ENCODE results near the gene DCAF5. TPM values are rescaled to one million over a fixed set of nuclear protein-coding genes. Genes with fewer than 3 reads are reported as not detected.

DCAF5 gene
- polyA plus RNA-seq, 3 donors, result 22.2 to 55.1 (median 30.6) TPM

GRCh38 chr14:69181491-69181890, 28.6 kb upstream of the DCAF5 start:
- Histone ChIP-seq H3K79me2 (ENCODE audit: insufficient read depth, low read length) (no peaks in the 10 kb centered on the region), H3K9ac (ENCODE audit: insufficient read depth, low read length, poor library complexity, severe bottlenecking) (no peak overlapping the region), H3K36me3 (replicated peaks in 1 of 2; ENCODE audit: control insufficient read depth in 1 of 2, insufficient read depth in 2 of 2, low read length in 2 of 2) (no peaks in the 10 kb centered on the region), H3K27ac (ENCODE audit: low read depth in 1 of 2, low read length in 2 of 2) (no peak overlapping the region), H3K4me1 (ENCODE audit: control insufficient read depth in 1 of 2, insufficient read depth in 2 of 2, low read length in 2 of 2) (peaks cover 6 to 7% of the 10 kb centered on the region in 2 donors), H4K20me1 (ENCODE audit: insufficient read depth, low read length) (no peaks in the 10 kb centered on the region), H3K4me2 (replicated peaks; ENCODE audit: extremely low read depth, low read length, poor library complexity, severe bottlenecking) (no peak overlapping the region), H3K27me3 (ENCODE audit: control insufficient read depth in 2 of 2, insufficient read depth in 2 of 2, low read length in 2 of 2) (no peaks in the 10 kb centered on the region), H2AFZ (ENCODE audit: insufficient read depth, low read depth, low read length, poor library complexity, severe bottlenecking) (no peak overlapping the region), H3K9me3 (replicated peaks in 1 of 2; ENCODE audit: control insufficient read depth in 1 of 2, insufficient read depth in 1 of 2, low read length in 2 of 2) (no peaks in the 10 kb centered on the region), H3K4me3 (replicated peaks in 1 of 3; ENCODE audit: low read depth in 2 of 3, low read length in 3 of 3) (no peak overlapping the region)
- no peaks in the 10 kb centered on the region for H3K36me3 Mint-ChIP-seq
- peaks cover 11% of the 10 kb centered on the region for H3K4me1 Mint-ChIP-seq
- TF ChIP-seq, protein P1, sequence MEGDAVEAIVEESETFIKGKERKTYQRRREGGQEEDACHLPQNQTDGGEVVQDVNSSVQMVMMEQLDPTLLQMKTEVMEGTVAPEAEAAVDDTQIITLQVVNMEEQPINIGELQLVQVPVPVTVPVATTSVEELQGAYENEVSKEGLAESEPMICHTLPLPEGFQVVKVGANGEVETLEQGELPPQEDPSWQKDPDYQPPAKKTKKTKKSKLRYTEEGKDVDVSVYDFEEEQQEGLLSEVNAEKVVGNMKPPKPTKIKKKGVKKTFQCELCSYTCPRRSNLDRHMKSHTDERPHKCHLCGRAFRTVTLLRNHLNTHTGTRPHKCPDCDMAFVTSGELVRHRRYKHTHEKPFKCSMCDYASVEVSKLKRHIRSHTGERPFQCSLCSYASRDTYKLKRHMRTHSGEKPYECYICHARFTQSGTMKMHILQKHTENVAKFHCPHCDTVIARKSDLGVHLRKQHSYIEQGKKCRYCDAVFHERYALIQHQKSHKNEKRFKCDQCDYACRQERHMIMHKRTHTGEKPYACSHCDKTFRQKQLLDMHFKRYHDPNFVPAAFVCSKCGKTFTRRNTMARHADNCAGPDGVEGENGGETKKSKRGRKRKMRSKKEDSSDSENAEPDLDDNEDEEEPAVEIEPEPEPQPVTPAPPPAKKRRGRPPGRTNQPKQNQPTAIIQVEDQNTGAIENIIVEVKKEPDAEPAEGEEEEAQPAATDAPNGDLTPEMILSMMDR (IDR thresholded peaks at IDR 0.05), result no peak
- peaks cover 0 to 2% (median 0%) of the 10 kb centered on the region in 7 donors for H3K9me3 Mint-ChIP-seq
- no peak for DNase-seq
- H3K4me3 Mint-ChIP-seq, result no peak overlapping the region
- H3K27ac Mint-ChIP-seq, result no peak overlapping the region
- H3K27me3 Mint-ChIP-seq (ENCODE audit: low read depth in 3 of 3), result peaks cover 0 to 3% (median 2%) of the 10 kb centered on the region in 3 donors
- intact Hi-C loops (cut with micrococcal nuclease), result no loop called here

DNA sequence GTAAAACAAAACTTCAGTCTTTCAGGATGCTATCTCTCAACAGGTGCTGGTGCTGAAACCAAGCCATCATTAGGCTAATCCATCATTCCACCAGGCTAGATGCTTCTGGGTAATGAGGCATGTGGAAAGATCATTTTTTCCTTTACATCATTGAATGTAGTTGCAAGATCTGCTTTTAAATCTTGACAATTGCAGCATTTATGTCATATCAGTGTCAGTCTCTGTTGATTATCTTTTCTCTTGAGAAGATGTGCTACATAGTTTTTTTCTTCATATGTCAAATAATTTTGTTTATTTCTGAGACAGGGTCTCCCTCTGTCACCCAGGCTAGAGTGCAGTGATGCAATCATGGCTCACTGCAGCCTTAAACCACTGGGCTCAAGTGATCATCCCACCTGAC, 22.2 kb upstream of the DCAF5 start:
- DNase-seq, result no peak
- Histone ChIP-seq H3K27me3 (ENCODE audit: control insufficient read depth in 2 of 2, insufficient read depth in 2 of 2, low read length in 2 of 2) (peaks cover 0 to 3% of the 10 kb centered on the region in 2 donors), H3K9ac (ENCODE audit: insufficient read depth, low read length, poor library complexity, severe bottlenecking) (no peak overlapping the region), H3K36me3 (replicated peaks in 1 of 2; ENCODE audit: control insufficient read depth in 1 of 2, insufficient read depth in 2 of 2, low read length in 2 of 2) (no peaks in the 10 kb centered on the region), H3K4me3 (replicated peaks in 1 of 3; ENCODE audit: low read depth in 2 of 3, low read length in 3 of 3) (no peak overlapping the region), H3K79me2 (ENCODE audit: insufficient read depth, low read length) (no peaks in the 10 kb centered on the region), H4K20me1 (ENCODE audit: insufficient read depth, low read length) (no peaks in the 10 kb centered on the region), H3K4me2 (replicated peaks; ENCODE audit: extremely low read depth, low read length, poor library complexity, severe bottlenecking) (no peak overlapping the region), H2AFZ (ENCODE audit: insufficient read depth, low read depth, low read length, poor library complexity, severe bottlenecking) (no peak overlapping the region), H3K4me1 (ENCODE audit: control insufficient read depth in 1 of 2, insufficient read depth in 2 of 2, low read length in 2 of 2) (no peaks in the 10 kb centered on the region), H3K27ac (ENCODE audit: low read depth in 1 of 2, low read length in 2 of 2) (no peak overlapping the region), H3K9me3 (replicated peaks in 1 of 2; ENCODE audit: control insufficient read depth in 1 of 2, insufficient read depth in 1 of 2, low read length in 2 of 2) (no peaks in the 10 kb centered on the region)
- intact Hi-C loops (cut with micrococcal nuclease), result no loop called here
- Mint-ChIP-seq H3K36me3 (no peaks in the 10 kb centered on the region), H3K9me3 (peaks cover 0 to 4% (median 0%) of the 10 kb centered on the region in 7 donors), H3K4me1 (no peaks in the 10 kb centered on the region), H3K4me3 (no peak overlapping the region), H3K27ac (no peak overlapping the region), H3K27me3 (ENCODE audit: low read depth in 3 of 3) (peaks cover 2 to 6% (median 3%) of the 10 kb centered on the region in 3 donors)
- TF ChIP-seq, protein P1 (IDR thresholded peaks at IDR 0.05), result no peak

Data from CD14-positive monocyte (primary cell).